Esophagus muscularis mucosa (tissue), 4 donors: ENCODE results near the gene ATF7. TPM values are rescaled to one million over a fixed set of nuclear protein-coding genes. Genes with fewer than 3 reads are reported as not detected.

ENCODE experiments used
- DNase-seq: peaks from one replicate; pipeline ENCODE4 v3.0.0-alpha.2; 2017; ENCODE audit errors: extremely low spot score
- H3K27ac ChIP-seq, 4 donors: fragments of 200-600 bp; sonication (generic); replicated peaks in 1 of 4; 1 replicate in 3 of 4; 2 replicates in 1 of 4; pipeline ENCODE4 v1.5.1; 2016 to 2019; ENCODE audit warnings: mild to moderate bottlenecking in 1 of 4
- H3K27me3 ChIP-seq, 4 donors: fragments of 200-600 bp; sonication (generic); one replicate each; pipeline versions ENCODE4 v1.5.1 to v1.6.0; 2016 to 2019
- H3K36me3 ChIP-seq, 4 donors: fragments of 200-600 bp; sonication (generic); one replicate each; pipeline ENCODE4 v1.5.1; 2016 to 2019
- H3K4me1 ChIP-seq, 4 donors: fragments of 200-600 bp; sonication (generic); one replicate each; pipeline ENCODE4 v1.5.1; 2016 to 2019
- H3K4me3 ChIP-seq, 4 donors: fragments of 200-600 bp; sonication (generic); 1 replicate in 2 of 4; 2 replicates in 2 of 4; pipeline ENCODE4 v1.5.1; 2016 to 2019; ENCODE audit warnings: mild to moderate bottlenecking in 4 of 4, moderate library complexity in 1 of 4
- H3K9me3 ChIP-seq, 4 donors: fragments of 200-600 bp; sonication (generic); 1 replicate in 3 of 4; 2 replicates in 1 of 4; pipeline ENCODE4 v1.5.1; 2016 to 2019
- EP300 ChIP-seq: sonication (generic); formaldehyde crosslinking; IDR thresholded peaks from one replicate; pipeline ENCODE4 v1.6.1; 2017; ENCODE audit warnings: antibody characterized with exemption
- POLR2A ChIP-seq: fragments of 450-650 bp; IDR thresholded peaks from one replicate; pipeline ENCODE4 v1.6.1; 2017; ENCODE audit warnings: antibody characterized with exemption, moderate library complexity, mild to moderate bottlenecking, low read depth
- POLR2AphosphoS5 ChIP-seq, 2 donors: sonication (generic); formaldehyde crosslinking; IDR thresholded peaks; one replicate each; pipeline ENCODE4 v1.6.1; 2017; ENCODE audit warnings: antibody characterized with exemption in 2 of 2
- WGBS: methylation state at CpG from one replicate; pipeline ENCODE4 v1.1.5; 2018; 5-methylcytosine and 5-hydroxymethylcytosine counted together
- intact Hi-C: fragments of 100-400 bp; cut with DNase I; formaldehyde crosslinking; loops from one replicate; pipeline ENCODE4 v1.15.1; 2023
- total RNA-seq, 4 donors: library from RNA; depleted of rRNA; stranded (reverse); fragments of >200 nt; gene quantifications; one replicate each; pipeline versions ENCODE4 v1.1.0 to v1.2.1, GENCODE V29; 2016
- TF ChIP-seq, protein P1 (sequence below), 3 experiments: fragments of 200-600 bp in 2 of 3; fragments of 450-650 bp in 1 of 3; sonication (generic) in 2 of 3; IDR thresholded peaks; one replicate each; pipeline ENCODE4 v1.5.1; 2017 to 2019; ENCODE audit warnings: antibody characterized with exemption in 3 of 3, mild to moderate bottlenecking in 2 of 3, moderate library complexity in 1 of 3

The ATF7 gene
- total RNA-seq, 4 donors from 2014 or later, result 23.5 to 43.6 (median 37.1) TPM

DNA sequence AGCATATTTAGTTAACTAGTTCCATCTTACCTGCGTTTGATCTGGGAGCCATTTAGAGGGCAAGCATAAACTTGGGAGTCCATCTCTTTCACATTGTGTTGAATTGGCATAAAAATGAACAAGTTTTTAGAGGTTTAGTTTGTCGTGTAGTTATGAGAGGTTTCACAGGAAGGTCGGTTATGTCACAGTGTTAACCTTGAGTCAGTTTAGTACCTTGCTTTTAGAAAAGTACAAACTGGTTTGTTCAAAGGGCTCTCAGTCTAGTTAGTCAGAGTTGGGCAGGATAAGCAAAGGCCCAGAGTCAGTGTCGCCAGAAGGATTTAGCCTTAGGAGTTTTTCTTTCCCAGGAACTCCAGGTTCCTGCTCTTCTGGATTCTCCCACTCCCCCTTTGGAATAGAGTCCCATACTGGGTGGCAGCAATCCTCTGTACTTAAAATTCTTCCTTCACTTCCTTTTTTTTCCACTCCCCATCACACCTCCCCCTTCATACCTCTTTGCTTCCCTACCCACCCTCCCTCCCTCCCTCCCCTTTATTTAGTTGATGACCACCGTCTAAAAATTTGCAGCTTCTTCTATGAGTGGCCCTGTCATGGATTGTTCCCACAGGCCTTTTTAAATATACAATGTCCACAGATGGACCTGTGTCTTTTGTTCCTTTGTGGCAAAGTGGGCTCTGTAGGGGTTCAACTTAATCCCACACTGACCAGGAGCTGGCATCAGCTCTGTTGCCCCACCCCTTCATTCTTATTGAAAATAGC lies 162.2 kb downstream of the ATF7 start:
- intact Hi-C loops, result no loop called here
- Histone ChIP-seq H3K36me3 (peaks cover 95 to 100% (median 100%) of the 10 kb centered on the region in 4 donors), H3K4me3 (no peak overlapping the region), H3K27ac (peak overlapping the region in 3 of 4 donors; percentile 8 to 39 (median 36)), H3K27me3 (no peaks in the 10 kb centered on the region), H3K4me1 (peaks cover 49 to 82% (median 66%) of the 10 kb centered on the region in 4 donors), H3K9me3 (no peaks in the 10 kb centered on the region)
- WGBS, result 64% methylated on average over 5 of the region's 5 CpGs
- DNase-seq, result no peak
- TF ChIP-seq POLR2A (no peak), EP300 (no peak), POLR2AphosphoS5 (IDR thresholded peaks at IDR 0.05) (no peak)
- TF ChIP-seq, protein P1, sequence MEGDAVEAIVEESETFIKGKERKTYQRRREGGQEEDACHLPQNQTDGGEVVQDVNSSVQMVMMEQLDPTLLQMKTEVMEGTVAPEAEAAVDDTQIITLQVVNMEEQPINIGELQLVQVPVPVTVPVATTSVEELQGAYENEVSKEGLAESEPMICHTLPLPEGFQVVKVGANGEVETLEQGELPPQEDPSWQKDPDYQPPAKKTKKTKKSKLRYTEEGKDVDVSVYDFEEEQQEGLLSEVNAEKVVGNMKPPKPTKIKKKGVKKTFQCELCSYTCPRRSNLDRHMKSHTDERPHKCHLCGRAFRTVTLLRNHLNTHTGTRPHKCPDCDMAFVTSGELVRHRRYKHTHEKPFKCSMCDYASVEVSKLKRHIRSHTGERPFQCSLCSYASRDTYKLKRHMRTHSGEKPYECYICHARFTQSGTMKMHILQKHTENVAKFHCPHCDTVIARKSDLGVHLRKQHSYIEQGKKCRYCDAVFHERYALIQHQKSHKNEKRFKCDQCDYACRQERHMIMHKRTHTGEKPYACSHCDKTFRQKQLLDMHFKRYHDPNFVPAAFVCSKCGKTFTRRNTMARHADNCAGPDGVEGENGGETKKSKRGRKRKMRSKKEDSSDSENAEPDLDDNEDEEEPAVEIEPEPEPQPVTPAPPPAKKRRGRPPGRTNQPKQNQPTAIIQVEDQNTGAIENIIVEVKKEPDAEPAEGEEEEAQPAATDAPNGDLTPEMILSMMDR (IDR thresholded peaks at IDR 0.05), result no peak

DNA sequence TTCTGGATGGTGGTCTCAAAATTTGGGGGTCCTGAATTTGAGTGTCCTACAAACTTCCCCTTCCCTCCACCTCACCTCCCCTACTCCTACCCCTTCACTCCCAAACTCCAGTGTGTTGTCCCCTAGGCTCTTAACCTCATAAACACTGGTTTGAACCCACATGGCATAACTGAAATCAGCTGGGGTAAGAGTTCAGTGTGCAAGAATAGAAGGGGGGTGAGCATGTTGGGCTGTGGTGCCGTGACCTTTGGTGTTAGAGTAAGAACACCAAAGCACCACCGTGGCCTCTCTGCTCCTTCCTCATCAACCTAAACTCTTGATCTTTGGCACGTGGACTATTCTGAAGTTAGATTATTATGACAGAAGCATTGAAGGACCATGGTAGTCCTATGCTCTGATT lies 163.2 kb downstream of the ATF7 start:
- TF ChIP-seq, protein P1 (IDR thresholded peaks at IDR 0.05), result no peak
- TF ChIP-seq EP300, result no peak
- TF ChIP-seq POLR2A, result no peak
- TF ChIP-seq POLR2AphosphoS5 (IDR thresholded peaks at IDR 0.05), result no peak
- Histone ChIP-seq H3K4me1 (peaks cover 49 to 82% (median 66%) of the 10 kb centered on the region in 4 donors), H3K9me3 (no peaks in the 10 kb centered on the region), H3K4me3 (no peak overlapping the region), H3K27me3 (no peaks in the 10 kb centered on the region), H3K27ac (peak overlapping the region in 1 of 4 donors; percentile 16), H3K36me3 (peaks cover 94 to 100% (median 100%) of the 10 kb centered on the region in 4 donors)
- no peak for DNase-seq
- 75% methylated on average over 3 of the region's 3 CpGs for WGBS
- intact Hi-C loops, result no loop called here

DNA sequence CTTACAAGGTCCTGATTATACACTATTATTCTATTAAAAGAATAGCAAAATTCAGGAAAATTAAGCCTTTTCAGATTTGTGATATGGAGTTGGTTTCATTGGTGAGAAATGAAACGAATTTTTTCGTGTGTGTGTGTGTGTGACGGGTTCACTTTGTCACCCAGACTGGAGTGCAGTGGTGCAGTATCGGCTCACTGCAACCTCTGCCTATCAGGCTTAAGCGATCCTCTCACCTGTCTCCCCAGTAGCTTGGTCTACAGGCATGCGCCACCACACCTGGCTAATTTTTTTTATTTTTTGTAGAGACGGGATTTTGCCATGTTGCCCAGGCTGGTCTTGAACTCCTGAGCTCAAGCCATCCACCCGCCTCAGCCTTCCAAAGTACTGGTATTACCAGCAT lies 164.6 kb downstream of the ATF7 start:
- no peak for DNase-seq
- intact Hi-C loops, result no loop called here
- peak overlapping the region in 2 of 4 donors; percentile 56 to 59 for H3K27ac ChIP-seq
- H3K36me3 ChIP-seq, result peaks cover 94 to 100% (median 100%) of the 10 kb centered on the region in 4 donors
- H3K9me3 ChIP-seq, result no peaks in the 10 kb centered on the region
- H3K27me3 ChIP-seq, result no peaks in the 10 kb centered on the region
- WGBS, result 72% methylated on average over 8 of the region's 8 CpGs
- TF ChIP-seq, protein P1 (IDR thresholded peaks at IDR 0.05), result no peak
- TF ChIP-seq POLR2A (no peak), POLR2AphosphoS5 (IDR thresholded peaks at IDR 0.05) (no peak), EP300 (no peak)
- H3K4me1 ChIP-seq, result peaks cover 47 to 72% (median 62%) of the 10 kb centered on the region in 4 donors
- H3K4me3 ChIP-seq, result no peak overlapping the region

- Histone ChIP-seq H3K27ac (peak overlapping the region in 3 of 4 donors; percentile 17 to 59 (median 56)), H3K9me3 (no peaks in the 10 kb centered on the region), H3K36me3 (peaks cover 94 to 100% (median 100%) of the 10 kb centered on the region in 4 donors), H3K4me1 (peaks cover 42 to 67% (median 57%) of the 10 kb centered on the region in 4 donors), H3K4me3 (no peak overlapping the region), H3K27me3 (no peaks in the 10 kb centered on the region)
- TF ChIP-seq EP300 (no peak), POLR2A (no peak), POLR2AphosphoS5 (IDR thresholded peaks at IDR 0.05) (no peak)
- TF ChIP-seq, protein P1 (IDR thresholded peaks at IDR 0.05), result no peak
- WGBS, result 47% methylated on average over 3 of the region's 3 CpGs
- no peak for DNase-seq
- intact Hi-C loops, result no loop called here
Observed at GRCh38 chr12:53461059-53461458, 165.1 kb downstream of the ATF7 start.
